ENCODE results near the gene PARVA. TPM values are rescaled to one million over a fixed set of nuclear protein-coding genes. Genes with fewer than 3 reads are reported as not detected.

The PARVA gene
- total and polyA plus RNA-seq, 2 experiments from 2014 or later = 37.4 to 46.2 TPM

GRCh38 chr11:12508151-12508751 is 130.9 kb downstream of the PARVA start:
- no peaks in the 10 kb centered on the region for H3K36me3 ChIP-seq (replicated peaks; ENCODE audit: insufficient read depth, low read depth)
- TF ChIP-seq EZH2phosphoT487 (IDR thresholded peaks at IDR 0.05; ENCODE audit: low read depth, severe bottlenecking, unreplicated experiment) (no peak), EZH2 (IDR thresholded peaks at IDR 0.05; ENCODE audit: borderline replicate concordance) (no peak), CTCF (IDR thresholded peaks at IDR 0.05; ENCODE audit: poor library complexity) (no peak)
- H3K4me1 ChIP-seq (ENCODE audit: insufficient read depth) = peaks cover 44% of the 10 kb centered on the region
- peak; percentile 44 for DNase-seq (ENCODE audit: low spot score)
- peak overlapping the region; percentile 38 for H3K4me2 ChIP-seq
- no peak overlapping the region for H3K4me3 ChIP-seq
- WGBS (ENCODE audit: low lambda C conversion rate, missing lambda C conversion rate) = 16% methylated on average over 4 of the region's 4 CpGs
- H3K27me3 ChIP-seq = no peaks in the 10 kb centered on the region
- H3K79me2 ChIP-seq = no peaks in the 10 kb centered on the region
- H3K9me3 ChIP-seq (ENCODE audit: low read depth) = no peaks in the 10 kb centered on the region
- H2AFZ ChIP-seq = no peak overlapping the region
- H3K9me2 ChIP-seq (replicated peaks; ENCODE audit: insufficient read depth) = no peaks in the 10 kb centered on the region
- H4K20me1 ChIP-seq (ENCODE audit: insufficient read depth, poor library complexity, severe bottlenecking) = no peaks in the 10 kb centered on the region
- H3K27ac ChIP-seq = peak overlapping the region; percentile 73

DNA sequence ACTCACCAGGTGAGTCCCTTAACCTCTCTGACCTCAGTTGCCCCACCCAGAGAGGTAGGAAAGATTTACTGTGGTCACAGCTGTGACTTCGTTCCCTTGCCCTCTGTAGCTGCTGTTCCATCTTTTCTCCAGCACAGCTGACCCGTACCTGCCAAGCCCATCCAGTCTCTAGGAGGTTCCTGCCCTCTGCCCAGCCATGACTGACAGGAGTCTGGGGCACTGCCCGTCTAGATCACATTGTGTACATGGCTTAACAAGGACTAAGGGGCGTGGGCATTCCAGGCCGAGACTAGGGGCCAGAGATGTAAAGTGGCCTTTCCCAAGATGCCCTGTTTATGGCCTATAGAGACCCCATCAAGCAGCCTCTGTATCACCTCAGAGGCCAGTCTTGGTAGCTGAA is 132.0 kb downstream of the PARVA start:
- Histone ChIP-seq H3K36me3 (replicated peaks; ENCODE audit: insufficient read depth, low read depth) (no peaks in the 10 kb centered on the region), H3K79me2 (no peaks in the 10 kb centered on the region), H3K27ac (peak overlapping the region; percentile 73), H3K4me1 (ENCODE audit: insufficient read depth) (peaks cover 42% of the 10 kb centered on the region), H3K4me3 (no peak overlapping the region), H3K9me3 (ENCODE audit: low read depth) (no peaks in the 10 kb centered on the region), H3K27me3 (no peaks in the 10 kb centered on the region), H4K20me1 (ENCODE audit: insufficient read depth, poor library complexity, severe bottlenecking) (no peaks in the 10 kb centered on the region), H3K4me2 (no peak overlapping the region), H3K9me2 (replicated peaks; ENCODE audit: insufficient read depth) (no peaks in the 10 kb centered on the region), H2AFZ (no peak overlapping the region)
- TF ChIP-seq EZH2phosphoT487 (IDR thresholded peaks at IDR 0.05; ENCODE audit: low read depth, severe bottlenecking, unreplicated experiment) = no peak
- no peak for TF ChIP-seq EZH2 (IDR thresholded peaks at IDR 0.05; ENCODE audit: borderline replicate concordance)
- no peak for TF ChIP-seq CTCF (IDR thresholded peaks at IDR 0.05; ENCODE audit: poor library complexity)
- 91% methylated on average over 5 of the region's 5 CpGs for WGBS (ENCODE audit: low lambda C conversion rate, missing lambda C conversion rate)
- no peak for DNase-seq (ENCODE audit: low spot score)

- Histone ChIP-seq H2AFZ (no peak overlapping the region), H3K9me3 (ENCODE audit: low read depth) (no peaks in the 10 kb centered on the region), H3K36me3 (replicated peaks; ENCODE audit: insufficient read depth, low read depth) (no peaks in the 10 kb centered on the region), H4K20me1 (ENCODE audit: insufficient read depth, poor library complexity, severe bottlenecking) (no peaks in the 10 kb centered on the region), H3K4me1 (ENCODE audit: insufficient read depth) (peaks cover 31% of the 10 kb centered on the region), H3K4me3 (no peak overlapping the region), H3K27me3 (no peaks in the 10 kb centered on the region), H3K79me2 (no peaks in the 10 kb centered on the region), H3K27ac (no peak overlapping the region), H3K9me2 (replicated peaks; ENCODE audit: insufficient read depth) (no peaks in the 10 kb centered on the region), H3K4me2 (no peak overlapping the region)
- TF ChIP-seq EZH2 (IDR thresholded peaks at IDR 0.05; ENCODE audit: borderline replicate concordance) = no peak
- no peak for TF ChIP-seq EZH2phosphoT487 (IDR thresholded peaks at IDR 0.05; ENCODE audit: low read depth, severe bottlenecking, unreplicated experiment)
- 59% methylated on average over 4 of the region's 4 CpGs for WGBS (ENCODE audit: low lambda C conversion rate, missing lambda C conversion rate)
- no peak for DNase-seq (ENCODE audit: low spot score)
Observed at GRCh38 chr11:12512132-12512531, 134.8 kb downstream of the PARVA start.

DNA sequence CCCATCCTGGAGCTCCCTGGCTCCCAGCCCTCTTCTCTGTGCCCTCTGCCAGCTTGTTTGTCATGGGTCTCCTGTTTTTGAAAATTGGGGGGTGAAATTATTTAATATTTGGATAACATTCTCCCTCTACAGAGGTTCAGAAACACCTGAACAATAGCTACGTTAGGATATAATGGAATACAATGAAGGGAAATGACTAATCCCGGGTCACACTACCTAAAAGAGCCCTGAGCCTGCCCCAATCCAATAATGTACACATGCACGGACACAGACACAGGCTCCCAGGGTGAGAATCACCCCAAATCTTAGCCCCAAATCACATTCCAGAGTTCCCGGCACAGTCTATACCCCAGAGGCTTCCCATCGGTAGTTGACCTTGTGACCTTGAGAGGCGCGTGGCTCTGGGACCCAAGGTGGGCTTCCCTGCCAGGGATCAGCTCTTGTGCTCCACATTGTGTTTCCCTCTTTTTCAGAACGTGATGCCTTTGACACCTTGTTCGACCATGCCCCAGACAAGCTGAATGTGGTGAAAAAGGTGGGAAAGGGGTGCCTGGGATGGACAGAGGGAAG is 135.5 kb downstream of the PARVA start:
- H3K79me2 ChIP-seq = no peaks in the 10 kb centered on the region
- no peaks in the 10 kb centered on the region for H4K20me1 ChIP-seq (ENCODE audit: insufficient read depth, poor library complexity, severe bottlenecking)
- no peak overlapping the region for H2AFZ ChIP-seq
- 91% methylated on average over 9 of the region's 9 CpGs for whole genome bisulfite sequencing (ENCODE audit: low lambda C conversion rate, missing lambda C conversion rate)
- no peak for DNase-seq (ENCODE audit: low spot score)
- no peaks in the 10 kb centered on the region for H3K9me2 ChIP-seq (replicated peaks; ENCODE audit: insufficient read depth)
- H3K4me1 ChIP-seq (ENCODE audit: insufficient read depth) = peaks cover 26% of the 10 kb centered on the region
- no peaks in the 10 kb centered on the region for H3K27me3 ChIP-seq
- no peaks in the 10 kb centered on the region for H3K9me3 ChIP-seq (ENCODE audit: low read depth)
- H3K4me2 ChIP-seq = no peak overlapping the region
- no peak overlapping the region for H3K27ac ChIP-seq
- no peak overlapping the region for H3K4me3 ChIP-seq
- no peak for TF ChIP-seq EZH2 (IDR thresholded peaks at IDR 0.05; ENCODE audit: borderline replicate concordance)
- TF ChIP-seq EZH2phosphoT487 (IDR thresholded peaks at IDR 0.05; ENCODE audit: low read depth, severe bottlenecking, unreplicated experiment) = no peak
- TF ChIP-seq CTCF (IDR thresholded peaks at IDR 0.05; ENCODE audit: poor library complexity) = no peak
- H3K36me3 ChIP-seq (replicated peaks; ENCODE audit: insufficient read depth, low read depth) = no peaks in the 10 kb centered on the region
